Left lung (tissue), 10 donors: Measurements from ENCODE around the gene RNASEH1. TPM values are rescaled to one million over a fixed set of nuclear protein-coding genes. Genes with fewer than 3 reads are reported as not detected.
"Not testable (repeated sequence)": the region's sequence is repeated elsewhere in the genome, so short reads cannot be mapped to it uniquely, and the experiment has no call there.

Experiments
- ATAC-seq: fragments of 200-7000 bp; cut with Tn5 transposase; one replicate; pipeline ENCODE4 v1.9.1; 2020; ENCODE audit warnings: moderate library complexity
- DNase-seq, 4 donors: peaks; one replicate each; pipeline ENCODE4 v3.0.0-alpha.2; 2013 to 2020
- H3K27ac ChIP-seq, 2 donors: fragments of 200-600 bp; sonication (generic) in 1 of 2; one replicate each; pipeline versions ENCODE4 v1.5.0 to v1.8.0; 2020 to 2021
- H3K27me3 ChIP-seq, 2 donors: fragments of 200-600 bp; sonication (generic) in 1 of 2; one replicate each; pipeline versions ENCODE4 v1.5.0 to v1.8.0; 2020 to 2021
- H3K36me3 ChIP-seq, 2 donors: fragments of 200-600 bp; sonication (generic) in 1 of 2; one replicate each; pipeline versions ENCODE4 v1.5.0 to v1.8.0; 2020 to 2021
- H3K4me1 ChIP-seq, 2 donors: fragments of 200-600 bp; one replicate each; pipeline ENCODE4 v1.8.0; 2021
- H3K4me3 ChIP-seq, 2 donors: fragments of 200-600 bp; sonication (generic) in 1 of 2; one replicate each; pipeline versions ENCODE4 v1.5.0 to v1.8.0; 2020 to 2021; ENCODE audit warnings: mild to moderate bottlenecking in 1 of 2
- H3K9me3 ChIP-seq, 2 donors: fragments of 200-600 bp; sonication (generic) in 1 of 2; one replicate each; pipeline versions ENCODE4 v1.5.0 to v1.8.0; 2020 to 2021
- intact Hi-C, 2 donors: fragments of 100-400 bp; cut with DNase I; formaldehyde crosslinking; loops; one replicate each; pipeline versions ENCODE4 v1.11.2 to v1.14.2; 2022
- polyA plus RNA-seq, 6 donors: library from polyadenylated mRNA; unstranded; fragments of 120-200 nt; gene quantifications; one replicate each; pipeline ENCODE4 v1.2.1, GENCODE V29; 2013; ENCODE audit not compliant: insufficient read length in 6 of 6
- total RNA-seq, 2 donors: library from RNA; stranded (reverse); fragmentation: NEBNext Ultra II Directional; extraction: Animal tissue kit (Norgen Biotek cat#: 25700); gene quantifications; one replicate each; pipeline ENCODE4 v1.2.1, GENCODE V29; 2021
- TF ChIP-seq, protein P1 (sequence below), 2 donors: fragments of 200-600 bp; sonication (generic) in 1 of 2; IDR thresholded peaks; one replicate each; pipeline versions ENCODE4 v1.5.0 to v1.8.0; 2021; ENCODE audit warnings: antibody characterized with exemption in 2 of 2
- donor health status: DM: no; HTN: yes; CAD: no.
- donor health status: DM: no; HTN: no; CAD: no.

The RNASEH1 gene
- total and polyA plus RNA-seq, 8 donors: 16.1 to 22.8 (median 18.8) TPM

DNA sequence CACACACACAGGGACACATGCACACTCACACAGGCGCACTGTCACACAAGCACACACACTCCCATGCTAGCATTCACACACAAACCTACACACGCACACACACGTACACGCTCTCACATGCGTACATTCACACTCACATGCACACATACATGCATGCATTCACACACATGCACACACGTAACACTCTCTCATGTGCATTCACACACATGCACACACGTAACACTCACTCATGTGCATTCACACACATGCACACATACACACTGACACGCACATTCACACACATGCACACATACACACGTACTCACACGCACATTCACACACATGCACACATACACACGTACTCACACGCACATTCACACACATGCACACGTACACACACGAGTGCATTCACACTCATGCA lies 55.1 kb downstream of the RNASEH1 start:
- H3K36me3 ChIP-seq: peaks cover 0 to 54% of the 10 kb centered on the region in 2 donors
- H3K4me1 ChIP-seq: no peaks in the 10 kb centered on the region
- no peak overlapping the region for H3K4me3 ChIP-seq
- ATAC-seq (no peak), DNase-seq (no peak)
- H3K27ac ChIP-seq: no peak overlapping the region
- intact Hi-C loops: no loop called here
- H3K27me3 ChIP-seq: no peaks in the 10 kb centered on the region
- TF ChIP-seq, protein P1, sequence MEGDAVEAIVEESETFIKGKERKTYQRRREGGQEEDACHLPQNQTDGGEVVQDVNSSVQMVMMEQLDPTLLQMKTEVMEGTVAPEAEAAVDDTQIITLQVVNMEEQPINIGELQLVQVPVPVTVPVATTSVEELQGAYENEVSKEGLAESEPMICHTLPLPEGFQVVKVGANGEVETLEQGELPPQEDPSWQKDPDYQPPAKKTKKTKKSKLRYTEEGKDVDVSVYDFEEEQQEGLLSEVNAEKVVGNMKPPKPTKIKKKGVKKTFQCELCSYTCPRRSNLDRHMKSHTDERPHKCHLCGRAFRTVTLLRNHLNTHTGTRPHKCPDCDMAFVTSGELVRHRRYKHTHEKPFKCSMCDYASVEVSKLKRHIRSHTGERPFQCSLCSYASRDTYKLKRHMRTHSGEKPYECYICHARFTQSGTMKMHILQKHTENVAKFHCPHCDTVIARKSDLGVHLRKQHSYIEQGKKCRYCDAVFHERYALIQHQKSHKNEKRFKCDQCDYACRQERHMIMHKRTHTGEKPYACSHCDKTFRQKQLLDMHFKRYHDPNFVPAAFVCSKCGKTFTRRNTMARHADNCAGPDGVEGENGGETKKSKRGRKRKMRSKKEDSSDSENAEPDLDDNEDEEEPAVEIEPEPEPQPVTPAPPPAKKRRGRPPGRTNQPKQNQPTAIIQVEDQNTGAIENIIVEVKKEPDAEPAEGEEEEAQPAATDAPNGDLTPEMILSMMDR (IDR thresholded peaks at IDR 0.05): no peak
- no peaks in the 10 kb centered on the region for H3K9me3 ChIP-seq

- no peak for DNase-seq
- peaks cover 0 to 73% of the 10 kb centered on the region in 2 donors for H3K36me3 ChIP-seq
Observed at GRCh38 chr2:3500326-3500899, 57.7 kb downstream of the RNASEH1 start.

GRCh38 chr2:3498783-3499394 lies 59.2 kb downstream of the RNASEH1 start:
- Histone ChIP-seq H3K36me3 (peaks cover 0 to 72% of the 10 kb centered on the region in 2 donors), H3K4me3 (no peak overlapping the region), H3K27me3 (no peaks in the 10 kb centered on the region), H3K27ac (no peak overlapping the region), H3K4me1 (no peaks in the 10 kb centered on the region), H3K9me3 (no peaks in the 10 kb centered on the region)
- intact Hi-C loops: no loop called here
- TF ChIP-seq, protein P1 (IDR thresholded peaks at IDR 0.05): no peak
- ATAC-seq (no peak), DNase-seq (no peak)

More at GRCh38 chr2:3500326-3500899, 57.7 kb downstream of the RNASEH1 start:
- no peak for ATAC-seq
- no peak overlapping the region for H3K27ac ChIP-seq
- H3K4me3 ChIP-seq: no peak overlapping the region
- no peaks in the 10 kb centered on the region for H3K27me3 ChIP-seq
- H3K4me1 ChIP-seq: no peaks in the 10 kb centered on the region
- intact Hi-C loops: no loop called here
- no peaks in the 10 kb centered on the region for H3K9me3 ChIP-seq
- TF ChIP-seq, protein P1 (IDR thresholded peaks at IDR 0.05): no peak

DNA sequence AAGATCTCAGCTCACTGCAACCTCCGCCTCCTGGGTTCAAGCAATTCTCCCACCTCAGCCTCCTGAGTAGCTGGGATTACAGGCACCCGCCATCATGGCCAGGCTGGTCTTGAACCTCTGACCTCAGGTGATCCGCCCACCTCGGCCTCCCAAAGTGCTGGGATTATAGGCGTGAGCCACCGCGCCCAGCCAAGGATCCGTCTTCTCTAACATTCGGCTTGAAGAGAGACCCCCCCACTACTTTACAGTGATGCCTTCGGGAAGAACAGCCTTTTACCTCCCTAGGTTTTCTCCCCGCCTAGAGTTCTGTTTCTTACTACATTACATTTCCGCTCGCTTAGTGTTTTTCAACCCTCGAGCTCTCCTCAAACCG lies 61.4 kb downstream of the RNASEH1 start:
- H3K9me3 ChIP-seq, H3K27me3 ChIP-seq, H3K4me3 ChIP-seq, ATAC-seq, DNase-seq, H3K4me1 ChIP-seq, H3K27ac ChIP-seq, intact Hi-C loops: not testable (repeated sequence)
- H3K36me3 ChIP-seq: peaks cover 0 to 67% of the 10 kb centered on the region in 2 donors

Other genes with a start within 250 kb of the RNASEH1 start
- 10 to 100 TPM; 18.2 to 22.3 TPM for gene EIPR1, start 180.5 kb downstream of the RNASEH1 start, total RNA-seq
- gene EIPR1, start 180.5 kb downstream of the RNASEH1 start, polyA plus RNA-seq: 10 to 100 TPM; 18.1 to 24.4 (median 21.0) TPM
- 10 to 100 TPM; 83.0 to 99.4 TPM for gene TRAPPC12, start 178.6 kb downstream of the RNASEH1 start, total RNA-seq
- gene TRAPPC12, start 178.6 kb downstream of the RNASEH1 start, polyA plus RNA-seq: 100 to 1,000 TPM in 4 of 6 donors, 10 to 100 TPM in 2; 88.7 to 119 (median 106) TPM
- gene ADI1, start 38.8 kb downstream of the RNASEH1 start, total RNA-seq: 10 to 100 TPM; 72.0 to 83.8 TPM
- gene ADI1, start 38.8 kb downstream of the RNASEH1 start, polyA plus RNA-seq: 10 to 100 TPM; 34.8 to 45.1 (median 39.5) TPM
- gene RPS7, start 16.9 kb upstream of the RNASEH1 start, total RNA-seq: 1,000 to 10,000 TPM in 1 of 2 donors, 100 to 1,000 TPM in 1; 909 to 1,079 TPM
- 1,000 to 10,000 TPM; 1,866 to 2,291 (median 2,093) TPM for gene RPS7, start 16.9 kb upstream of the RNASEH1 start, polyA plus RNA-seq
- gene COLEC11, start 36.8 kb upstream of the RNASEH1 start, total RNA-seq: 1 to 10 TPM in 1 of 2 donors, under 1 TPM in 1; 0.84 to 1.4 TPM
- gene COLEC11, start 36.8 kb upstream of the RNASEH1 start, polyA plus RNA-seq: 1 to 10 TPM; 3.3 to 7.1 (median 4.8) TPM
- gene ALLC, start 99.9 kb upstream of the RNASEH1 start, total RNA-seq: not detected
- gene ALLC, start 99.9 kb upstream of the RNASEH1 start, polyA plus RNA-seq: under 1 TPM in 1 of 6 donors, not detected in 5; 0.13 TPM
- not detected for gene DCDC2C, start 145.2 kb upstream of the RNASEH1 start, total RNA-seq
- gene DCDC2C, start 145.2 kb upstream of the RNASEH1 start, polyA plus RNA-seq: not detected